Activated CD4-positive, CD25-positive, alpha-beta regulatory T cell (primary cell): ENCODE results near the gene LIN37.

ENCODE experiments used
- DNase-seq, 4 experiments: peaks; one replicate each; lab custom pipeline; 2025; lab: John Stamatoyannopoulos, UW

Gene LIN37

DNA sequence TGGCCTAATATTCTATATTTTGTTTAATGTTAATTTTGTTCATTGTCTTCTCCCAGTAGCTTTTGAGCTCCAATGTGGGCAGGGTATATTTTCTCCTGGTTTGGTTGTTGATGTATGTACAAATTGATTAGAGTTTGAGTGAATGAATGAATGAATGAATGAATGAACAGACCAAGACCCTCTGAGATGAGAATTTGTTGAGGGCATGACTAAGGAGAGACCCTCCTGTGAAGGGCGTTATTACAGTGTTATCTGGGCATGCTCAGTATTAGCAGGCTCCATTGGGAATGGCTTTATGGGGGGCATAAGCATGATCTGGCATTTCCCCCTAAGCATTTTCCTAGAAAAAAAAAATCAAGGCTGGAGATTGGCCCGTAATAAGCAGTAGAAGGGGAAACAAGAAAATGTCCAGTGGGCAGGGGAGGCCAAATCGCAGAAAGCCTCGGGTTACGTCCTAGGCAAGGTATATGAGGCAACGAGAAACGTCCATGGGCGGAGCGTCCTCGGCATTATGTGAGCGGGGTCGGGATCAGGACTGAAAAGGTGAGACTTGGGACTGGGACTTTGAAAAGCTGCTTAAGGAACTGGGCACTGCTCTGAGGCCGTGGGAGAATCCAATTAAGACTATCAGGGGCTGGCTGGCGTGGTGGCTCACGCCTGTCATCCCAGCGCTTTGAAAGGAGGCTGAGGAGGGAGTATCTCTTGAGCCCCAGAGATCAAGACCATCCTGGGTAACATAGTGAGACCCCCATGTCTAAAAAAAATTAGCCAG is 26.1 kb downstream of the LIN37 start:
- DNase-seq = no peak

DNA sequence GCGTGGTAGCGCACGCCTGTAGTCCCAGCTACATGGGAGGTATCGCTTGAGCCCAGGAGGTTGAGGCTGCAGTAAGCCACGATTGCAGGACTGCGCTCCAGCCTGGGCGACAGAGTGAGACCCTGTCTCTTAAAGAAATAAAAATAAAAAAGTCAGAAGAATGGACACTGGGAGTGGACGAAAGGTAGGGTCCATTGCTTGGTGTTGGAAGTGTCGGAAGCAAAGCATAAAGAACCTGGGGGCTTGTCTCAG is 26.6 kb downstream of the LIN37 start:
- DNase-seq = no peak

DNA sequence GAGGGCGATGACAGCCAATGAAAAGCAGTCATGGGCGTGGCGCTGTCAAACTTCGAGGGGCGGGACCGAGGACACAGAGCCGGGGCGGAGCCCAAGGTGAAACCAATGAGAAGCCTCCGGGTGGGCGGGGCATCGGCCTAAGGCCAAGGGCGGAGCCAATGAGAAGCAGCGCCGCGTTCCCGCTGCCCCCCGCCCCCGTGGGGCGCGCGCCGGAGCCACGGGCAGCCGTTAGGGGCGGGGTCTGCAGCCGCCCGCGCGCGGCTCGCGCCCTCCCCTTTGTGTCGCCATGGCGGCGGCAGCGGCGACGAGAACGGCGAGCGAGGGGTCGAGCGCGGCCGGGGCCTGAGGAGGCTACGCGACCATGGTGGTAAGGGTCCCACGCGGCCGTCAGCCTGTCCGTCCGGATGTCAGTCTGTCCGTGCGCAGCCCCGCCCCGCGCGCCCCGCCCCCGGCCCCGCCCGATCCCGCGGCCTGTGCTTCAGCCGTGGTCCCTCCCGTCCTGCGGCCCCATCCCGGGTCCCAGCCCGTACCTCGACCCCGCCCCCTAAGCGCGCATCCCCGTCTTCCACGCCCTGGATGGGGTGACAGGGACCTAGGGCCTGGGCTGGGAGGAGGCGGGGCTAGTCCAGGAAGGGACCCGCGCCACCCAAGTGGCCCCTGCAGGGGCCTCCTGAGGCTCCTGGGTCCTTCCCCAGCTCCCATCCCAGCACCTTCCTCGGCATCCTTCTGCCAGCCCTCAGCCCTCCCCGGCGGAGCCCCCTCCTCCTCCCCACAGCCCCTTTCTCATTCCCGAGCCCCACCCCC is 27.1 kb downstream of the LIN37 start, which contains the start of gene ARHGAP33:
Gene ARHGAP33 (plus strand): TSS at position 267 of the 804 bp plus-strand sequence. CDS start 95 bp downstream, at position 362.
- peak; percentile 94 to 98 (median 97) for DNase-seq

DNA sequence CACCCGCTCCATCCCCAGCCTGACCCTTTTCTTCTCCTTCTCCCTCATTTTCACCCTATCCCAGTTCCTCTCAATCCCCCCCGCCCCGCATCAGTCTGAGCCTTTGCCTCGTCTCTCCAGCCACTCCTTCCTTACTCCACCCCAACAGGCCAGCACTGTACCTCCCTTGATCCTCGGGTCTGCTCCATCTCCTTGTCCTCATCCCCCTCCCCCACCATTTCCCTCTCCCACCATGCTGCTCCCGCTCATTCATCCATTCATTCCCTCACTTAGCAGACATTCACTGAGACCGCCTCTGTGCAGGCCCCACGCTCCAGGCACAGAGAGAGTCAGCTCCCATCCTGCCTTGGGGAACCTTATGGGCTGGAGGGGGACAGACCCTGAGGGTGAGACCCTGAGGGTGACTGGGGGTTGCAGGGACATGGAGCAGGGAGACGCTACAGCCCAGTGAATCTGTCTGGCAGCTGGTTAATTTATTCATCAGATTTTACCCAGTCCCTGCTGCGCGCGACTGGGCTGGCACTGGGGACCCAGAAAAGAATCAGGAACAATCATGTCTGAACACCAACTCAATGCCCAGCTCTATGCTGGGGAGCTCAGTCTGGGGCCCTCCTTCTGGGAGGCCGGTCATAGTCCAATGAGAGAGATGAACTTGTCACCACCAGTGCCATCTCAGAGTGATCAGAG is 27.9 kb downstream of the LIN37 start:
- DNase-seq = no peak

DNA sequence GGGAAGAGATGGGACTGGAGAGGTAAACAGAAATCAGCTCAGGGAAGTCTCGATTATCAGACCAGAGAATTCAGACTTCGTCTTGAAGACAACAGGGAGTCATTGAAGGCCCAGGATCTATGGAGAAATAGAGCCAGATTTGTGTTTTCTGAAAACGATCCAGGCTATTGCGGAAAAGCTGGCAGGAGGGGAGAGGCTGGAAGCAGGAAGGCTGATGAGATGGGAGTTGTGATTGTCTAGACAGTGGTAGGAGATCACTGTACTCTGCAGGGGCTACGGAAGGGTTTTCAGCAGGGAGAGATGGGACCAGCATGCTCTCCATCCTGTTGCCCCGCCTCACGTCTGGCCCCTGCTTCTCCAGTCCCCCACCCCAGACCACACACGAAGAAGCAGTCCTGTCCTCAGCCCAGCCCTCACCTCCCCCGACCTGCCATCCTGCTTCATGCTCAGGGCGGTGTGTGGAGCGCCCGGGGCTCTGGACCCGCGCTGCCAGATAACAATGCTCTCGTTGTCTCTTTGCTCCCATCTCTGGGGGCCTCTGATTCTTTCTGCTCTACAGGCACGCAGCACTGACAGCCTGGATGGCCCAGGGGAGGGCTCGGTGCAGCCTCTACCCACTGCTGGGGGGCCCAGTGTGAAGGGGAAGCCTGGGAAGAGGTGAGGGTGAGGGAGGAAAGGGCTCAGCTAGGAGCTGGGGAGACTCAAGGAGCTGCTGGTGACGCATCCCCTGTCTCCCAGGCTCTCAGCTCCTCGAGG is 28.9 kb downstream of the LIN37 start:
- DNase-seq = no peak

DNA sequence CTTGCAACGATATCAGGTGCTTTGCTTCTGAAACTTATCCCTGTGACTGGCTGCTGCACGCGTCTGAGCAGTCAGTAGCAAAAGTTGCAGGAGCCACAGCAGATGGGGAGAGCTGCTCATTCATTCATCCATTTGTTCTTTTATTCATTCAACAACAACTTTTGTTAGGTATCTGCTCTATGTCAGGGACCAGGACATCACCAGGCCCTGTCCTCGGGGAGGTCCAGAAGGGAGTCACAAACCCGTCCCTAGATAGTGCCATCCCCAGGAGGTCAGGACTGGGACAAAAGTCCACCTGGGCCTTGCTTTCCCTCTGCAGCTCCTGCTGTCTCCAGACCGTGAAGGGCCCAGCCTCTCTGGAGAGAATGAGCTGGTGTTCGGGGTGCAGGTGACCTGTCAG is 29.6 kb downstream of the LIN37 start:
- DNase-seq = no peak

- no peak for DNase-seq
Measured at GRCh38 chr19:35779033-35779432, 30.7 kb downstream of the LIN37 start.

- DNase-seq = no peak
Measured at GRCh38 chr19:35780058-35780457, 31.7 kb downstream of the LIN37 start.

GRCh38 chr19:35780717-35781116 is 32.3 kb downstream of the LIN37 start:
- DNase-seq = no peak

GRCh38 chr19:35781650-35782049 is 33.3 kb downstream of the LIN37 start:
- DNase-seq = no peak

DNA sequence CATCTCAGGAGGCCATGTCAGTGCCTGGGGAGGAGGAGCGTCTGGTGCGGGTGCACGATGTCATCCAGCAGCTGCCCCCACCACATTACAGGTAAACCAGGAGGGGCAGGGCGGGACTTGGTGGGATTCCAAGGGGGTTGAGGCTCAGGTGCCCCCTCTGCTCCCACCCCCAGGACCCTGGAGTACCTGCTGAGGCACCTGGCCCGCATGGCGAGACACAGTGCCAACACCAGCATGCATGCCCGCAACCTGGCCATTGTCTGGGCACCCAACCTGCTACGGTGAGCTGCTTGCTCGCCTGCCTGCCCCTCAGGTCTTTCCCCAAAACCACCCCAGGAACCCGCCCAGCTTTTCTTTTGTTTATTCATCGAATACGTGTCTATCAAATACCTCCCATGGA is 34.2 kb downstream of the LIN37 start:
- no peak for DNase-seq

DNA sequence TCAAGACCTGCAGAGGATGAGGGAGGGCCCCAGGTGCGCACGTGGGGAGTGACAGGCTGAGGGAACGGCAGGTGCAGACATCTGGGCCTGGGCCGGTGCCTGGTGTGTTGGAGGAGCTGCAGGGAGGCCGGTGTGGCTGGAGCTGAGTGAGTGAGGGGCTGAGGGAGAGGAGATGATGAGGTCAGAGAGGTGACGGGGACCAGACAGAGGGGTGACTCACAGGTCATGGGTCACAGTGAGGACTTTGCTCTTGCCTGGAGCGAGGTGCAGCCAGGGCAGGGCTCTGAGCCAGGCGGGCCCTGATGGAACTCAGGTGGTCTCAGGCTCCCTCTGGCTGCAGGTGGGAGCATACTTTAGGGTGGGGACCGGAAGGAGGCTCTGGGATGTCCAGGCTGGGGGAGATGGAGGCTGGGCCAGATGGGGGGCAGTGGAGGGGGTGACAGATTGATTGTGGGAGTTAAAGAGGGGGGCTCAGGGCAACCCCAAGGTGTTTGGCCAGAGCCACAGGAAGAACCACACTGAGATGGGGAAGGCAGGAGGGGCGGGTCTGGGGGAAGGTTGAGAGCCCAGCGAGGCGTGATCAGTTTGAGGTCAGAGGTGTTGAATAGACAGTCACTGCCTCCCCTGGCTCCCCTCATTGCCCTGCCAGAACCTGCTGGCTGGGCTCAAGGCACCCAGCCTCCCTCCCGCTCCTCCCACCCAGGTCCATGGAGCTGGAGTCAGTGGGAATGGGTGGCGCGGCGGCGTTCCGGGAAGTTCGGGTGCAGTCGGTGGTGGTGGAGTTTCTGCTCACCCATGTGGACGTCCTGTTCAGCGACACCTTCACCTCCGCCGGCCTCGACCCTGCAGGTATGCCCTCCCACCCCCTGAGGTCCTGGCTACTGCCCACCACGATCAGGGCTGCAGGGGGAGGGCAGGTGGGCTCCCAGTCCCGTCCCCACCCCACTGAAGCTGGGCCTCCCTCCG is 35.4 kb downstream of the LIN37 start:
- DNase-seq = no peak

DNA sequence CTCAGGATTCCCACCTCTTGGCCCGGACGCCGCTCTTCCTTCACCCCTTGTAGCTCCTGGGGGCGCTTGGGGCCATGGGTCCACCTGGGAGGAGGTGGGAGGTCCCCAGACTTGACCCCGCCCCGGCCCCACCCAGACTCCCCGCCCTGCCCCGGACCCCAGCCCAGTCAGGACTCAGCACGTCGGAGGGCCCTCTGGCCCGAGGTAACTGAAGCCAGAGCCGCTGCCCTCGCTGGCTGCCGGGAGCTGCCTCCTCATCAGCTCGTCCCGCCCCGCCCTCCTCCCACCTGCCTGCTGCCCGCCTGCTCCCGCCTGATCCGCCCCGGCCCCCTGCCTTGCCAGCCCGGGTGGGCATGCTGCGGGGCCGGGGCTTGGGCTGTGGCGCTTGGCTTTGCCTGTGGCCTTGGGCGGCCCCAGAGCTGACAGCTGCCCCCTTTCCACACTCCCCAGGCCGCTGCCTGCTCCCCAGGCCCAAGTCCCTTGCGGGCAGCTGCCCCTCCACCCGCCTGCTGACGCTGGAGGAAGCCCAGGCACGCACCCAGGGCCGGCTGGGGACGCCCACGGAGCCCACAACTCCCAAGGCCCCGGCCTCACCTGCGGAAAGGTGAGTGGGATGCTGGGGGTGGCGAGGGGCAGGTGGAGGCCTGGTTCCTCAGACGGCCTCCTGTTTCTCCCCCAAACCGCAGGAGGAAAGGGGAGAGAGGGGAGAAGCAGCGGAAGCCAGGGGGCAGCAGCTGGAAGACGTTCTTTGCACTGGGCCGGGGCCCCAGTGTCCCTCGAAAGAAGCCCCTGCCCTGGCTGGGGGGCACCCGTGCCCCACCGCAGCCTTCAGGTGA is 36.3 kb downstream of the LIN37 start:
- DNase-seq = no peak

GRCh38 chr19:35785339-35785627 is 36.9 kb downstream of the LIN37 start:
- DNase-seq = no peak

DNA sequence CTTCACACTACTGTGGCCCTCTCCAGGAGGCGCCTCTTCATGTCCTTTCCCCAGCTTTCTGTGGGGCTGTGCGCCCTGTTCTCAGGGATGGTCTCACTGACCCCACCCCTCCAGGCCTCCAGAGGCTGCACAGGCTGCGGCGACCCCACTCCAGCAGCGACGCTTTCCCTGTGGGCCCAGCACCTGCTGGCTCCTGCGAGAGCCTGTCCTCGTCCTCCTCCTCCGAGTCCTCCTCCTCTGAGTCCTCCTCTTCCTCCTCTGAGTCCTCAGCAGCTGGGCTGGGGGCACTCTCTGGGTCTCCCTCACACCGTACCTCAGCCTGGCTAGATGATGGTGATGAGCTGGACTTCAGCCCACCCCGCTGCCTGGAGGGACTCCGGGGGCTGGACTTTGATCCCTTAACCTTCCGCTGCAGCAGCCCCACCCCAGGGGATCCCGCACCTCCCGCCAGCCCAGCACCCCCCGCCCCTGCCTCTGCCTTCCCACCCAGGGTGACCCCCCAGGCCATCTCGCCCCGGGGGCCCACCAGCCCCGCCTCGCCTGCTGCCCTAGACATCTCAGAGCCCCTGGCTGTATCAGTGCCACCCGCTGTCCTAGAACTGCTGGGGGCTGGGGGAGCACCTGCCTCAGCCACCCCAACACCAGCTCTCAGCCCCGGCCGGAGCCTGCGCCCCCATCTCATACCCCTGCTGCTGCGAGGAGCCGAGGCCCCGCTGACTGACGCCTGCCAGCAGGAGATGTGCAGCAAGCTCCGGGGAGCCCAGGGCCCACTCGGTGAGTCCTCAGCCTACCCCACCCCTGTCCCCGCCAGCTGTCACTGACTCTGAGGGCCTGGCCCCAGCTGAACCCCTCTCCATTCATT is 38.2 kb downstream of the LIN37 start:
- no peak for DNase-seq

DNA sequence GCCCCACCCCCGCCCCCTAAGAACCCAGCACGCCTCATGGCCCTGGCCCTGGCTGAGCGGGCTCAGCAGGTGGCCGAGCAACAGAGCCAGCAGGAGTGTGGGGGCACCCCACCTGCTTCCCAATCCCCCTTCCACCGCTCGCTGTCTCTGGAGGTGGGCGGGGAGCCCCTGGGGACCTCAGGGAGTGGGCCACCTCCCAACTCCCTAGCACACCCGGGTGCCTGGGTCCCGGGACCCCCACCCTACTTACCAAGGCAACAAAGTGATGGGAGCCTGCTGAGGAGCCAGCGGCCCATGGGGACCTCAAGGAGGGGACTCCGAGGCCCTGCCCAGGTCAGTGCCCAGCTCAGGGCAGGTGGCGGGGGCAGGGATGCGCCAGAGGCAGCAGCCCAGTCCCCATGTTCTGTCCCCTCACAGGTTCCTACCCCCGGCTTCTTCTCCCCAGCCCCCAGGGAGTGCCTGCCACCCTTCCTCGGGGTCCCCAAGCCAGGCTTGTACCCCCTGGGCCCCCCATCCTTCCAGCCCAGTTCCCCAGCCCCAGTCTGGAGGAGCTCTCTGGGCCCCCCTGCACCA is 38.9 kb downstream of the LIN37 start:
- no peak for DNase-seq

DNA sequence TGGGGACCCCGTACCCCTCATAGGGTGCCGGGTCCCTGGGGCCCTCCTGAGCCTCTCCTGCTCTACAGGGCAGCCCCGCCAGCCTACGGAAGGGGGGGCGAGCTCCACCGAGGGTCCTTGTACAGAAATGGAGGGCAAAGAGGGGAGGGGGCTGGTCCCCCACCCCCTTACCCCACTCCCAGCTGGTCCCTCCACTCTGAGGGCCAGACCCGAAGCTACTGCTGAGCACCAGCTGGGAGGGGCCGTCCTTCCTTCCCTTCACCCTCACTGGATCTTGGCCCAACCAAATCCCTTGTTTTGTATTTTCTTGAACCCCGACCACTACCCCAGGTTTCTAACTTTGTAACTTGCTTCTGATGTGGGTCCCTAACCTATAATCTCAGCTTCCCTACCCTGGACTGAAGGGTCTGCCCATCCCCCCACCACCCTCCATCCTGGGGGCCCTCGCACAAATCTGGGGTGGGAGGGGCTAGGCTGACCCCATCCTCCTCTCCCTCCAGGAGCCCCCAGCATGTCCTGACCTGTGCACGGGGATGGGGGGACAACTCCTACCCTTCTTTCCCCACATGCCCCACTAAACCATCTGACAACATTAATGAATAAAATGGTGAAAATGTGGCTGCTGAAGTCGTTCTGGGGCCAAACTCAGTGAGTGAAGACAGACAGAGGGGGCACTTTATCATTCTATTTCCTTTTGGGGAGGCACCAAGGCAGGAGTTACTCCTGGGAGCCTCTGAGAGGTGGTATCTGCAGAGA is 40.0 kb downstream of the LIN37 start:
- DNase-seq = no peak
